K562 (cell line): Measurements from ENCODE around the gene CENPV. TPM values are rescaled to one million over a fixed set of nuclear protein-coding genes. Genes with fewer than 3 reads are reported as not detected.

Experiments used
- ESRRA ChIP-seq: fragments of 450-650 bp; IDR thresholded peaks from 2 replicates; pipeline ENCODE4 v1.6.1; 2014; ENCODE audit warnings: low read depth, mild to moderate bottlenecking, moderate library complexity, borderline replicate concordance
- FOXK1 ChIP-seq: sonication (generic); formaldehyde crosslinking; IDR thresholded peaks from 2 replicates; pipeline ENCODE4 v1.8.0; 2022; ENCODE audit warnings: missing genetic modification reagents, mild to moderate bottlenecking, borderline replicate concordance
- HCFC1 ChIP-seq: IDR thresholded peaks from 2 replicates; pipeline ENCODE4 v1.6.1; 2012; ENCODE audit warnings: low read depth, low read length, improper control_type of control experiment
- LEF1 ChIP-seq: fragments of 450-650 bp; IDR thresholded peaks from 2 replicates; pipeline ENCODE4 v1.6.1; 2016; ENCODE audit warnings: mild to moderate bottlenecking
- NBN ChIP-seq: fragments of 450-650 bp; IDR thresholded peaks from 2 replicates; pipeline ENCODE4 v1.6.1; 2016; ENCODE audit warnings: low read depth, mild to moderate bottlenecking
- PYGO2 ChIP-seq: fragments of 450-650 bp; IDR thresholded peaks from 2 replicates; pipeline ENCODE4 v1.6.1; 2016; ENCODE audit warnings: mild to moderate bottlenecking, missing genetic modification characterization, moderate library complexity, missing compliant biosample characterization
- RBM14 ChIP-seq: fragments of 200-400 bp; formaldehyde crosslinking; IDR thresholded peaks from 2 replicates; pipeline ENCODE4 v1.6.1; 2018; ENCODE audit warnings: low read depth, mild to moderate bottlenecking, low read length, moderate library complexity, borderline replicate concordance; ENCODE audit not compliant: insufficient read depth
- SRSF9 ChIP-seq: fragments of 200-400 bp; formaldehyde crosslinking; IDR thresholded peaks from 2 replicates; pipeline ENCODE4 v1.6.1; 2017; ENCODE audit warnings: low read depth, low read length, borderline replicate concordance
- STAT6 ChIP-seq: sonication (generic); formaldehyde crosslinking; IDR thresholded peaks from 2 replicates; pipeline ENCODE4 v1.8.1; 2023; ENCODE audit warnings: mild to moderate bottlenecking, missing genetic modification reagents
- TAF7 ChIP-seq: fragments of 450-650 bp; IDR thresholded peaks from 2 replicates; pipeline ENCODE4 v1.6.1; 2016; ENCODE audit warnings: missing genetic modification characterization, missing compliant biosample characterization
- U2AF1 ChIP-seq: fragments of 200-400 bp; formaldehyde crosslinking; optimal IDR thresholded peaks from 2 replicates; pipeline ENCODE3; 2017; ENCODE audit warnings: mild to moderate bottlenecking, low read depth, low read length, moderate library complexity
- ZNF584 ChIP-seq: fragments of 200-800 bp; sonication (Bioruptor generic); IDR thresholded peaks from 2 replicates; pipeline ENCODE4 v1.6.1; 2016; ENCODE audit warnings: low read depth, mild to moderate bottlenecking, missing genetic modification characterization, missing compliant biosample characterization
- polyA plus RNA-seq, 8 experiments: library from polyadenylated mRNA; depleted of rRNA in 4 of 8; stranded (reverse) in 5 of 8; unstranded in 3 of 8; fragments of >200 nt; fragmentation: Nextera tagmentation in 2 of 8; fragmentation: Illumina TruSeq in 1 of 8; extraction: Ambion mirVana in 2 of 8; extraction: Trizol in 1 of 8; gene quantifications; 2 replicates each; pipeline versions ENCODE4 v1.2.1 to v1.2.3, GENCODE V29; 2011 to 2014; ENCODE audit warnings: inconsistent platforms in 1 of 8, missing spikeins in 1 of 8
- total RNA-seq, 7 experiments: library from RNA; depleted of rRNA in 6 of 7; stranded (reverse); fragments of >200 nt in 6 of 7; fragmentation: Illumina TruSeq in 2 of 7; extraction: Trizol in 2 of 7; gene quantifications; 2 replicates each; pipeline versions ENCODE4 v1.2.1 to v1.2.3, GENCODE V29; 2011 to 2021; ENCODE audit warnings: low replicate concordance in 1 of 7
- TF ChIP-seq, protein P1 (sequence below): sonication (generic); formaldehyde crosslinking; IDR thresholded peaks from 2 replicates; pipeline ENCODE4 v1.8.0; 2023; ENCODE audit warnings: mild to moderate bottlenecking, missing genetic modification reagents
- TF ChIP-seq, protein P2 (sequence below): fragments of 200-800 bp; sonication (Bioruptor generic); IDR thresholded peaks from 2 replicates; pipeline ENCODE4 v1.6.1; 2016; ENCODE audit warnings: missing genetic modification characterization, missing compliant biosample characterization

CENPV gene
- total and polyA plus RNA-seq, 9 of the 15 experiments (the other 6 are each of a cell fraction or from before 2014, with no cell fraction given) = 17.8 to 131 (median 89.3) TPM

DNA sequence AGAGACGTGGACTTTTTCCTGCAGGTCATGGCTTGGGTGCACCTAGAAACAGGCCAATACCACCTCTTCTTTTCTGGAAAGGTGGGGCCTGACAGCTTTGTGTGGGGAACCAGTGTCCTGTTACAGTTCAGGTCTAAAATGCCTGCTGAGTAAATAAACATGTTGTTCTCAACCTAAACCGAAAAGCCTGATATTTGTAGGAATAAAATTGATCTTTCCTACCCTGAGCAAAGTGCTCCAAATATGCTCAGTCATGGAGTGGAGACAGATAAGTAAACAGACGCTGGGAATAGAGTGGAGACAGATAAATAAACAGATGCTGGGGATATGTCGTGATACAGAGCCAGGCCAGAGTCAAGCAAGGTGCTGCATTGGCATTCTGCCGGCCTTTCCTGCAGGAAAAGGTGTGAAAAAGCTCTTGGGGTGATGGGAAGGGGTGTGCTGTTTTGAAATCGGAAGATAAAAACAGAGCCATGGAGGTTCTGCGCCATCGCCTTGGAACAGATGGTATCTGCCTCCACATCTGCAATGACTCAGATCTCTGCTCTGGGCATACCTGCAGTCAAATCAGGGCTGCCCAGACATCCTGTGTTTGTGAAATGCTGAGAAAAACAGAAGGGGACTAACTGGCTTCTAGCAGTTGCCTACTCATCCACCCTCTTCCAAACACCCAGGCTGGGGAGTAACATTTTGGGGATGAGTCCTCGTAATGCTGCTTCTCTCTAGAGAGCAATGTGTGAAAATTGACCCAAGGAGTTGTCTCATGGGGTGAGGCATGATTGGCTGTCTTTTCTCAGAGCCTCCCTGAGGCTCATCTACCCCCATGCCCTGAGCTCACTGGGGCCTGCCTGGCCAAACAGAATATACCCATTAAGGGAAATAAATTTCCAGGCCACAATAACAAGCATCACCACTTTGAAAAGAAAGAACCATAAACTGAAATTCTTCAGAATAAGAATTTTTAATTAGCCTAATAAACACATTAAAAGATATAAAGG, 45.3 kb upstream of the CENPV start (continued):
- TF ChIP-seq HCFC1 = no peak
- TF ChIP-seq, protein P1, sequence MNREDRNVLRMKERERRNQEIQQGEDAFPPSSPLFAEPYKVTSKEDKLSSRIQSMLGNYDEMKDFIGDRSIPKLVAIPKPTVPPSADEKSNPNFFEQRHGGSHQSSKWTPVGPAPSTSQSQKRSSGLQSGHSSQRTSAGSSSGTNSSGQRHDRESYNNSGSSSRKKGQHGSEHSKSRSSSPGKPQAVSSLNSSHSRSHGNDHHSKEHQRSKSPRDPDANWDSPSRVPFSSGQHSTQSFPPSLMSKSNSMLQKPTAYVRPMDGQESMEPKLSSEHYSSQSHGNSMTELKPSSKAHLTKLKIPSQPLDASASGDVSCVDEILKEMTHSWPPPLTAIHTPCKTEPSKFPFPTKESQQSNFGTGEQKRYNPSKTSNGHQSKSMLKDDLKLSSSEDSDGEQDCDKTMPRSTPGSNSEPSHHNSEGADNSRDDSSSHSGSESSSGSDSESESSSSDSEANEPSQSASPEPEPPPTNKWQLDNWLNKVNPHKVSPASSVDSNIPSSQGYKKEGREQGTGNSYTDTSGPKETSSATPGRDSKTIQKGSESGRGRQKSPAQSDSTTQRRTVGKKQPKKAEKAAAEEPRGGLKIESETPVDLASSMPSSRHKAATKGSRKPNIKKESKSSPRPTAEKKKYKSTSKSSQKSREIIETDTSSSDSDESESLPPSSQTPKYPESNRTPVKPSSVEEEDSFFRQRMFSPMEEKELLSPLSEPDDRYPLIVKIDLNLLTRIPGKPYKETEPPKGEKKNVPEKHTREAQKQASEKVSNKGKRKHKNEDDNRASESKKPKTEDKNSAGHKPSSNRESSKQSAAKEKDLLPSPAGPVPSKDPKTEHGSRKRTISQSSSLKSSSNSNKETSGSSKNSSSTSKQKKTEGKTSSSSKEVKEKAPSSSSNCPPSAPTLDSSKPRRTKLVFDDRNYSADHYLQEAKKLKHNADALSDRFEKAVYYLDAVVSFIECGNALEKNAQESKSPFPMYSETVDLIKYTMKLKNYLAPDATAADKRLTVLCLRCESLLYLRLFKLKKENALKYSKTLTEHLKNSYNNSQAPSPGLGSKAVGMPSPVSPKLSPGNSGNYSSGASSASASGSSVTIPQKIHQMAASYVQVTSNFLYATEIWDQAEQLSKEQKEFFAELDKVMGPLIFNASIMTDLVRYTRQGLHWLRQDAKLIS (CRISPR knock-in tag) = no peak
- no peak for TF ChIP-seq PYGO2 (tag)
- TF ChIP-seq TAF7 = no peak
- TF ChIP-seq ZNF584 = no peak
- no peak for TF ChIP-seq LEF1
- no peak for TF ChIP-seq RBM14
- TF ChIP-seq, protein P2, sequence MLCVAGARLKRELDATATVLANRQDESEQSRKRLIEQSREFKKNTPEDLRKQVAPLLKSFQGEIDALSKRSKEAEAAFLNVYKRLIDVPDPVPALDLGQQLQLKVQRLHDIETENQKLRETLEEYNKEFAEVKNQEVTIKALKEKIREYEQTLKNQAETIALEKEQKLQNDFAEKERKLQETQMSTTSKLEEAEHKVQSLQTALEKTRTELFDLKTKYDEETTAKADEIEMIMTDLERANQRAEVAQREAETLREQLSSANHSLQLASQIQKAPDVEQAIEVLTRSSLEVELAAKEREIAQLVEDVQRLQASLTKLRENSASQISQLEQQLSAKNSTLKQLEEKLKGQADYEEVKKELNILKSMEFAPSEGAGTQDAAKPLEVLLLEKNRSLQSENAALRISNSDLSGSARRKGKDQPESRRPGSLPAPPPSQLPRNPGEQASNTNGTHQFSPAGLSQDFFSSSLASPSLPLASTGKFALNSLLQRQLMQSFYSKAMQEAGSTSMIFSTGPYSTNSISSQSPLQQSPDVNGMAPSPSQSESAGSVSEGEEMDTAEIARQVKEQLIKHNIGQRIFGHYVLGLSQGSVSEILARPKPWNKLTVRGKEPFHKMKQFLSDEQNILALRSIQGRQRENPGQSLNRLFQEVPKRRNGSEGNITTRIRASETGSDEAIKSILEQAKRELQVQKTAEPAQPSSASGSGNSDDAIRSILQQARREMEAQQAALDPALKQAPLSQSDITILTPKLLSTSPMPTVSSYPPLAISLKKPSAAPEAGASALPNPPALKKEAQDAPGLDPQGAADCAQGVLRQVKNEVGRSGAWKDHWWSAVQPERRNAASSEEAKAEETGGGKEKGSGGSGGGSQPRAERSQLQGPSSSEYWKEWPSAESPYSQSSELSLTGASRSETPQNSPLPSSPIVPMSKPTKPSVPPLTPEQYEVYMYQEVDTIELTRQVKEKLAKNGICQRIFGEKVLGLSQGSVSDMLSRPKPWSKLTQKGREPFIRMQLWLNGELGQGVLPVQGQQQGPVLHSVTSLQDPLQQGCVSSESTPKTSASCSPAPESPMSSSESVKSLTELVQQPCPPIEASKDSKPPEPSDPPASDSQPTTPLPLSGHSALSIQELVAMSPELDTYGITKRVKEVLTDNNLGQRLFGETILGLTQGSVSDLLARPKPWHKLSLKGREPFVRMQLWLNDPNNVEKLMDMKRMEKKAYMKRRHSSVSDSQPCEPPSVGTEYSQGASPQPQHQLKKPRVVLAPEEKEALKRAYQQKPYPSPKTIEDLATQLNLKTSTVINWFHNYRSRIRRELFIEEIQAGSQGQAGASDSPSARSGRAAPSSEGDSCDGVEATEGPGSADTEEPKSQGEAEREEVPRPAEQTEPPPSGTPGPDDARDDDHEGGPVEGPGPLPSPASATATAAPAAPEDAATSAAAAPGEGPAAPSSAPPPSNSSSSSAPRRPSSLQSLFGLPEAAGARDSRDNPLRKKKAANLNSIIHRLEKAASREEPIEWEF = no peak
- TF ChIP-seq FOXK1 = no peak
- no peak for TF ChIP-seq SRSF9
- TF ChIP-seq NBN = no peak
- no peak for TF ChIP-seq U2AF1
- TF ChIP-seq ESRRA = no peak
- TF ChIP-seq STAT6 (CRISPR knock-in tag) = no peak
